Thyroid gland (tissue), 4 donors: ENCODE data around the gene LINGO4.

ENCODE experiments used
- POLR2A ChIP-seq, 2 donors: fragments of 450-650 bp; IDR thresholded peaks; one replicate each; pipeline ENCODE4 v1.6.1; 2017; ENCODE audit warnings: antibody characterized with exemption in 2 of 2, mild to moderate bottlenecking in 2 of 2, moderate library complexity in 1 of 2
- TF ChIP-seq, protein P1 (sequence below), 6 experiments: fragments of 200-600 bp in 3 of 6; fragments of 450-650 bp in 3 of 6; sonication (generic) in 3 of 6; IDR thresholded peaks; one replicate each; pipeline ENCODE4 v1.5.1; 2016 to 2019; ENCODE audit warnings: antibody characterized with exemption in 6 of 6, mild to moderate bottlenecking in 2 of 6, inconsistent platforms in 1 of 6, moderate library complexity in 1 of 6

DNA sequence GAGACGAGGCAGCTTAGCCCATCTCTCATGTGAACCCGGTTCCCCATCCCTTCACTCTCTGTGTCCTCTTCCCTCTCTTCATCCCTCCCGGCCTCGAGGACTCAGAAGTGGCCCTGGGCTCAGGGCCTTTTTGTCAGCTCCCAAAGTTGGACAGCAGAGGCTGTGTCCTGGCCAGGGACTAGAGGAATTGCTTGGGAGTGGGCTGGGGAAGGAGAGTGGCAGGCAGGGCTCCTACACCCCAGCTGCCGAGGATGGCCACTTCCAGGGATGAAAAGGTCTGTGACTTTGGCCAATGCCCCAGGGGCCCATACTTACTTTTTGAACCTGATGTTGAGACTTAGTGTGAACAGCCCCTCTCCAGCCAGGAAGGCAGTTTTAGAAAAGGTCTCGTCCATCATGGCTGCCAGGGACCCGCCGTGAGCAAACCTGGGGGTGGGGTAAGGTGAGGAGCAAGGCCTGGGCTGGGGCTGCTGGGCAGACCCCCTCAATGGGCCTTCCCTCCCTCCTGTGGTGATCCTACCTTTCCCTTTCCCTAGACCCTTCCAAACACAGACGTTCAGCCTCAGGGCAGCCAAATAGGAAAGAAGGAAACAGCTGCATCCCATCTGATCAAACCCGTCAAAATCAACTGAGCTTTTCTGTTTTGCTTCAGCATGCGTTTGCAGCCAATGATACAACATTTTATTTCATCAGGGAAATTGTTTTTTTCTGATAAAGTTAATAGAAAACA lies 42.8 kb upstream of the LINGO4 start:
- TF ChIP-seq, protein P1, sequence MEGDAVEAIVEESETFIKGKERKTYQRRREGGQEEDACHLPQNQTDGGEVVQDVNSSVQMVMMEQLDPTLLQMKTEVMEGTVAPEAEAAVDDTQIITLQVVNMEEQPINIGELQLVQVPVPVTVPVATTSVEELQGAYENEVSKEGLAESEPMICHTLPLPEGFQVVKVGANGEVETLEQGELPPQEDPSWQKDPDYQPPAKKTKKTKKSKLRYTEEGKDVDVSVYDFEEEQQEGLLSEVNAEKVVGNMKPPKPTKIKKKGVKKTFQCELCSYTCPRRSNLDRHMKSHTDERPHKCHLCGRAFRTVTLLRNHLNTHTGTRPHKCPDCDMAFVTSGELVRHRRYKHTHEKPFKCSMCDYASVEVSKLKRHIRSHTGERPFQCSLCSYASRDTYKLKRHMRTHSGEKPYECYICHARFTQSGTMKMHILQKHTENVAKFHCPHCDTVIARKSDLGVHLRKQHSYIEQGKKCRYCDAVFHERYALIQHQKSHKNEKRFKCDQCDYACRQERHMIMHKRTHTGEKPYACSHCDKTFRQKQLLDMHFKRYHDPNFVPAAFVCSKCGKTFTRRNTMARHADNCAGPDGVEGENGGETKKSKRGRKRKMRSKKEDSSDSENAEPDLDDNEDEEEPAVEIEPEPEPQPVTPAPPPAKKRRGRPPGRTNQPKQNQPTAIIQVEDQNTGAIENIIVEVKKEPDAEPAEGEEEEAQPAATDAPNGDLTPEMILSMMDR (IDR thresholded peaks at IDR 0.05), result no peak
- TF ChIP-seq POLR2A (IDR thresholded peaks at IDR 0.05), result no peak
